GM18951 (cell line): ENCODE measurements around the gene JMJD1C.
"Not testable (repeated sequence)": the region's sequence is repeated elsewhere in the genome, so short reads cannot be mapped to it uniquely, and the experiment has no call there.

Experiments used
- POLR2A ChIP-seq: IDR thresholded peaks from 4 replicates; pipeline ENCODE4 v1.6.1; 2011; ENCODE audit warnings: mild to moderate bottlenecking; ENCODE audit not compliant: insufficient read length, insufficient read depth; ENCODE audit errors: extremely low read depth
- in situ Hi-C: fragments of 300-500 bp; cut with MboI; formaldehyde crosslinking; loops from one replicate; pipeline ENCODE4 v1.12.0; 2022; ENCODE audit warnings: low sequenced_read_pairs, mixed read lengths, inconsistent platforms; ENCODE audit not compliant: unreplicated experiment

The JMJD1C gene

DNA sequence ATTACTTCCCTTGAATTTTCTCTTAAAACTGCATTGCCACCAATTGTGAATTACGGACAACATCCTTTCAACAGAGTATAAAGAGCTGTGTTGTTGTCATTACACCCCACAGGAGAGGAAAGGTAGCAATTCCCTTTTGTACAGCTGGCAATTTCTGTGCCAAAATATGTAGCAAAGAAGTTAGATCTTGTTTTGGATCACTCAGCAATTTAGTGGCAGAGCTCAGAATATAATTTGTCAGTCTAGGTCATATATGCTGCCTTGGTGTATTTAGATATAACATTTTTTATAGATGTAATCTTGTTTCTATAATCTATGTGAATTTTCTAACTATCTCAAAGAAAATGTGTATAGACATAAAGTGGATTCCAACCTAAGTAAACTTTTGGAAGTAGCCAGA is 293.9 kb downstream of the JMJD1C start:
- in situ Hi-C loops, result no loop called here

DNA sequence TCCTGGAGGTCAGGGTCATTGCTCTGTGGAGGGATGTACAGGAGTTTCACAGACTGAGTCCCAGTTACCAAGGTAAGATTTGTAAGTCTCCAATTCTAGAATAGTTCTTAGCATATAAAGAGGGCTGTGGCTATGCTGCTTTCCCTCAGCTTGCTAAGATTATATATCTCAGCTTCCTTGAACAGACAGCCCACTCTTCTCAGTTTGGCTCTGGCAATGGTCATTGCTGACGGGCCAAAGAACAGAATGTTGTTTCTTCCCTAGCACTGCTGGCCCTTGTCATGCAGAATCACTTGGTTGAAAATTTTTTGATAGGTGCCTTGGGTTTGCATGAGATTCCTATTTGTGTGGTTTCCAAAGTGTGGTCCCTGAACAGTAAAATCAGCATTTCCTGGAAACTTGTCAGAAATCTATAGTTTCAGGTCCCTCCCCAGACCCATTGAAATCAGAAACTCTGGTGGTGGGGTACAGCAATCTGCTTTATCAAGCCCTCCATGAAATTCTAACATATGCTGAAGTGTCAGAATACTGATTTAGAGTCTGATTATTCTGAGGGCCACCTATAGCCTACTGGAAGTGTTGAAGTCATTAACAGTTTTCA is 294.4 kb downstream of the JMJD1C start:
- in situ Hi-C loops, result no loop called here
- no peak for TF ChIP-seq POLR2A

More for the DNA sequence above, 293.9 kb downstream of the JMJD1C start:
- TF ChIP-seq POLR2A, result no peak

- in situ Hi-C loops, result no loop called here
- no peak for TF ChIP-seq POLR2A
Measured at GRCh38 chr10:63169624-63170023, 296.2 kb downstream of the JMJD1C start.

DNA sequence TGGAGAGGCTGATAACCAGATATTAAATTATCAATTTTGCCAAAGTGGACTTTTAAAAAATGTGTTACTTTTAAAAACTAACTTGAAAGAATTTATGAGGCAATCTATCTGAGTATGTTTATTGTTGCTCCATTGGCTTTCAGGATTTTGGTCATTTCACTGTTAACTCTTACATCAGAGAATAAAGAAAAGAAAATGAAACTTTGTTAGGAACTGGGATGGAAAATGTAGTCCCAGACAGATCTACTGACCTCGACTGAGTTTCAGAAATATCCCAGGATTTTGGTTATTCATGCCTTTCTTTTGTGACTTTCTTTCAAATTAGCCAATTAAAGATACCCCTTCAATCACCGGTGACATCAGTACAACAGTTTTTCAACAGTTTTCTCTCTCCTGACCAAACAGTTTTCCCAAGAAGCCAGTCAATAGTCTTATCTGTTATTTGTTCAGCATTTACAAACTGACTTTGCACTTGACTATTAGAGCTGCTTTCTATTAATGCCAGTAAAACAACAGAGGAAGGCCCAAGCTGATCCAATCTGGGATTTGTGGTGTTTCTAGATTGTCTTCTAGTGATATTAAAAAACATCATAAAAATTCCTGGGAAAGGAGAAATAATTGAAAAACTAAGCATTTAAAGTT is 296.8 kb downstream of the JMJD1C start:
- in situ Hi-C loops, result no loop called here
- TF ChIP-seq POLR2A, result no peak

DNA sequence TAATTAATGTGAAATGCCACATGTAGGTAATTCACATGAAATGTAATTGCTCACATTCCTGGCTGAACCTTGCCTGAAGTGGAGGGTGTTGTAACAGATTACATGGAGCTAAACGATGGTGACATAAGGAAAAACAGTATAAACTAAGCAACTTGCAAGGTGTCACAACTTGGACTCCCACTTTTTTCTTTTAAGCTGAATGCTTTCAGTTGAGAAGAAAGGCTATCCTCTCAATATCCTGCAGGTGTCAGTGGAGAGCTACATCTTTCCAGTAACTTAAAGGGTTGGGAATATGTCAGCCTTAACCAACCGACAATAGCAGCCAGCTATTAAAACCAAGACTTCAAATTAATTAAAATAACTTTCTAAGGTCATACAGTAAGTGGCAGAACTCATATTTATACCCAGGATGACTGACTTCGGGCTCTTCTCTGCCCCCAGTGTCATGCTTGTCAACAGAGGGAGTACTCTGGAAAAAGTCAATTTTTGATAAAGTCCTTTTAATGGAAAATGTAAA is 299.0 kb downstream of the JMJD1C start:
- in situ Hi-C loops, result no loop called here
- no peak for TF ChIP-seq POLR2A

DNA sequence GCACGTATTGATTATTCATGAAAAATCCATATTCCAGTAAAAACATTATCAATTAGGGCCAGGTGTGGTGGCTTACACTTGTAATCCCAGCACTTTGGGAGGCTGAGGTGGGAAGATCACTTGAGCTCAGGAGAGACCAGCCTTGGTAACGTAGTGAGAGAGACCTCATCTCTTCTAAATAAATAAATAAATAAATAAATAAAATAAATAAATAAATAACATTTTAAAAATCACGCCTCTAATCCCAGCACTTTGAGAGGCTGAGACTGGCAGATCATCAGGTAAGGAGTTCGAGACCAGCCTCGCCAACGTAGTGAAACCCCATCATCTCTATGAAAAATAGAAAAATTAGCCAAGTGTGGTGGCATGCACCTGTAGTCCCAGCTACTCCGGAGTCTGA is 300.5 kb downstream of the JMJD1C start:
- no peak for TF ChIP-seq POLR2A
- in situ Hi-C loops, result no loop called here

DNA sequence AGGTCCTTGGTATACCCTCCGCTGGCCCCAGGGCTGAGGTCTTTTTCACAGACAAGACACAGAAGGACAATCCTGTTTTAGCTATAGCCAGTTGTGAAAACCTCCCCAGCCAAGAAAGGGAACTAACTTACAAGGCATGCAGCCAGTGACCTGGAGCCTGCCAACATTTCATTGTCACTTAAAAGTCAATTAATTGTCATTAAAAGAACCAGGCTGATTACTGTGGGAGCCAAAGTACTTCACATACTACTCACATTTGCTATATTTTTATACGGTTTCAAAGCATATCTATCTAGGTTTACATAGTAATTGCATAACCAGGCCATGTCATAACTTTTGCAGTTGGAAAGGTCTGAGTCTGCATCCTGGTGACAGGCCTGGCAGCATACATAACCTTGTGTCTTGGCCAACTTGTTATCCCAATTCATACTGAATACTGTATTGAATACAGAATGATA is 301.6 kb downstream of the JMJD1C start:
- in situ Hi-C loops, result loop anchor here (5.0 kb wide), 1 partner anchor 553 kb away; no protein-coding TSS in a partner anchor
- TF ChIP-seq POLR2A, result no peak

GRCh38 chr10:63161592-63161991 is 304.2 kb downstream of the JMJD1C start:
- in situ Hi-C loops, result loop anchor here (5.0 kb wide), 1 partner anchor 556 kb away; no protein-coding TSS in a partner anchor
- TF ChIP-seq POLR2A, result no peak

DNA sequence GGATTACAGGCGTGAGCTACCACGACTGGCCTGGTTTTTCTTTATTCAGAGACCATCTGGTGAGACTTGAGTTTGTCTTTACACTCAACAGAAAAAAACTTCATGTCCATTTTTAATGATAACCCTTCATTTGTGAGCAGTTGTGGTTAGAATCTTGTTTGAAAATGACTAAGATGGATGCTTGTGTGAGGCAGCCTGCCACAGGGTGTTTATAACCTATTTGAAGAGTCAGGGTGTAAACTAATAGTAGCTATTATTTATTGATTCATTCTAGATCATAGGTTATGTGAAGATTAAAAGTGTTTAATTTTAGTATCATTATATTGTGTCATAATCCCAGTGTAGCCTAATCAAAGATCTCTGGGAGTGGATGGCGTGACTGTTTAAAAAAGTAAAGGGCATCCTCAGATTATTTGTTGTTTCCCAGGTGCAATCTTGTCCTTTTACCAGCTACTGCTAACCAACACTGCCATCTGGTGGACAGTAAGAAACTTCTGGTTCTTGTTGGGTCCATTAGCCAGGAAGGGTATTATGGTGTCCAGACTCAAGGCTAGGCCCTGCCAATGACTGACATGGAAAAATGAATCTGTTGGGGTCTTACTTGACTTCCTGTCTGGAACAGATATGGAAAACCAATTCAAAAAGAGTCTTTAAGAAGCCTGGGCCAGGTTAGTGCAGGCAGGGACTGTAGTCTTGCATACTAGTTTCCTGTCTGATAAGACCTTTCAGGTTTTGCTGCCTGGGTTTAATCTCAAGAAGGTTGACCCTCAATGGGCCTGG is 307.7 kb downstream of the JMJD1C start:
- no peak for TF ChIP-seq POLR2A

DNA sequence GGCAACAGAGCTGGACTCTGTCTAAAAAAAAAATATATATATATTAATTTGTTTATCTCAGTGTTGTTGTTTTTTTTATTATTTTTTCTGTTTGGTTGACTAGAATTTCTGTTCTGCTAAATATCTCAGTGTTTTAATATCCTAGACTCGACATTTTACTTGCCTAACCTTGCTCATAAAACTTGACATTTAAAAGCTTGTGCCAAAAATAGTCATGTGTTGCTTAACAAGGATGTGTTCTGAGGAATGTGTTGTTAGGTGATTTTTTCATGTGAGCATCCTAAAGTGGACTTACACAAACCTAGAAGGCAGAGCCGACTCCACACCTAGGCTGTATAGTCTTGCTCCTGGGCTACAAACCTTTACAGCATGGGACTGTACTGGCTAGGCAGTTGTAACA is 309.5 kb downstream of the JMJD1C start:
- in situ Hi-C loops, result no loop called here
- no peak for TF ChIP-seq POLR2A

More for the DNA sequence above, 307.7 kb downstream of the JMJD1C start:
- in situ Hi-C loops, result no loop called here

- in situ Hi-C loops, result no loop called here
- TF ChIP-seq POLR2A, result no peak
Measured at GRCh38 chr10:63155388-63156020, 310.3 kb downstream of the JMJD1C start.

DNA sequence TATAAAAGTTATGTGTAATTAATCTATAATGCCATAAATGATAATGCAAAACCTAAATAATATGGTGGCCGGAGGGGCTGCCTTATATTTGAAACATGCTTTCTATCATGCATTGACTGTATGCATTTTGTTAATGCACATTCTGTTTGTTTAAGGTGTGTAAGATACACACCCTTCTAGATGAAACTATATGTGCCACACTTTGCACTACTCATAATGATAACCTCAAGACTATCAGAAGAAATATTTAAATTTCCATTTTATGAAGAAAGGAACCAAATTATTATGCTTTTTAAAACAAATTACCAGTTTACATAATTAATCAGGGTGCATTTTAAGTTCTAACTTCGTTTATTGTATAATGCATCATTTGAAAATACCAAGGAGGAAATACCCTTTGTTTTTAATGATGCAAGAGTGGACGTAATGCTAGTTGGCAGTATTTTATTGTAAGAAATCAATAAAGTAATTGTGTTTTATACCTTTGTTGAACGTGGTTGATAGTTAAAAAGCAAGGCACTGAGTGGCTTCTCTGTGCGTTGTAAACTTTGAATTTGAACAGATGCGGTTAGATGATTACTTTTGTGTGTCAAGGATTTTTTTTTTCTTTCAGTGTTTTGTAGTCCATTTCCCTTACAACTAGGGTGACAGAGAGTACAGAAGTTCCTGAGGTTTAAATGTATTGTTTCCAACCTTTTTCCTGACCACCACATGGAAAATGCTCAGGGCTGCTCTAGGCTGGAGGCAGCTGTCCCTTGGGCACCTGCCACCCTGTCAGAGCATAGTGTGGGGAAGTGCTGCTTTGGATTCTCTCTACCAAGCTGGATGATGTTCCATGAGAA is 311.0 kb downstream of the JMJD1C start:
- in situ Hi-C loops, result no loop called here
- no peak for TF ChIP-seq POLR2A

- in situ Hi-C loops, result not testable (repeated sequence)
Measured at GRCh38 chr10:63153868-63154545, 311.8 kb downstream of the JMJD1C start.
